HUES48 (cell line): ENCODE measurements around the gene GPS2.

ENCODE experiments used
- H3K27ac ChIP-seq: one replicate; pipeline ENCODE4 v1.7.0; 2013; ENCODE audit warnings: low read depth, low read length, inconsistent platforms
- H3K27me3 ChIP-seq: 2 replicates; pipeline ENCODE4 v1.6.1; 2013; ENCODE audit warnings: mild to moderate bottlenecking, low read length; ENCODE audit not compliant: control insufficient read depth, insufficient read depth
- H3K36me3 ChIP-seq: 2 replicates; pipeline ENCODE4 v1.6.1; 2013; ENCODE audit warnings: low read length; ENCODE audit not compliant: control insufficient read depth, insufficient read depth
- H3K4me1 ChIP-seq: 2 replicates; pipeline ENCODE4 v1.6.1; 2013; ENCODE audit warnings: mild to moderate bottlenecking, low read length; ENCODE audit not compliant: control insufficient read depth, insufficient read depth
- H3K4me3 ChIP-seq: 2 replicates; pipeline ENCODE4 v1.5.1; 2013; ENCODE audit warnings: mild to moderate bottlenecking, low read depth, low read length
- H3K9ac ChIP-seq: 2 replicates; pipeline ENCODE4 v1.6.1; 2013; ENCODE audit warnings: mild to moderate bottlenecking, low read depth, low read length, moderate library complexity
- H3K9me3 ChIP-seq: 2 replicates; pipeline ENCODE4 v1.6.1; 2013; ENCODE audit warnings: low read length; ENCODE audit not compliant: control insufficient read depth, insufficient read depth

Gene GPS2

GRCh38 chr17:7306911-7307685 lies 8.1 kb downstream of the GPS2 start, which contains the start of gene EIF5A:
TSS of gene EIF5A (plus strand) at chr17:7307628. CDS start at chr17:7309636, 2,008 bp downstream.
- H3K4me3 ChIP-seq: peak within 1 kb of the TSS; percentile 99
- peak within 1 kb of the TSS; percentile 95 for H3K9ac ChIP-seq
- peaks cover 10% of the 10 kb centered on the region; the same call in 1 of the 2 replicates for H3K4me1 ChIP-seq
- H3K9me3 ChIP-seq: no peaks in the 10 kb centered on the region
- H3K36me3 ChIP-seq: peaks cover 30% of the 10 kb centered on the region
- H3K27me3 ChIP-seq: no peaks in the 10 kb centered on the region
- H3K27ac ChIP-seq: peak within 1 kb of the TSS; percentile 98

DNA sequence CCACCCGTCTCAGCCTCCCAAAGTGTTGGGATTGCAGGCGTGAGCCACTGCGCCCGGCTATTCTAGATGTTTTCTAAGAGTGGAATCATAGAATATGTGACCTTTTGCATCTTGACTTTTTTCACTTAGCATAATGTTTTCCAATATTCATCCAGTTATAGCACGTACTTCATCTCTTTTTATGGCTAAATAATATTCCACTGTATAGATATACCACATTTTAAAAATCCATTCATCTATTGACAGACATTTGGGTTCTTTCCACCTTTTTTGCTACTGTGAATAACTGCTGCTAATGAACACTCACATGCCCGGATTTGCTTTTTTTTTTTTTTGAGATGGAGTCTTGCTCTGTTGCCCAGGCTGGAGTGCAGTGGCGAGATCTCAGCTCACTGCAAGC lies 11.0 kb downstream of the GPS2 start:
- peaks cover 2% of the 10 kb centered on the region for H3K36me3 ChIP-seq
- no peak overlapping the region for H3K4me3 ChIP-seq
- H3K9me3 ChIP-seq: no peaks in the 10 kb centered on the region
- peaks cover 2% of the 10 kb centered on the region; the same call in 1 of the 2 replicates for H3K4me1 ChIP-seq
- H3K27me3 ChIP-seq: no peaks in the 10 kb centered on the region
- no peak overlapping the region for H3K9ac ChIP-seq
- H3K27ac ChIP-seq: no peak overlapping the region

GRCh38 chr17:7296189-7296861 lies 18.8 kb downstream of the GPS2 start:
- H3K9ac ChIP-seq: no peak overlapping the region
- no peak overlapping the region for H3K27ac ChIP-seq
- H3K4me1 ChIP-seq: peaks cover 9% of the 10 kb centered on the region
- peak overlapping the region; percentile 38; the same call in 1 of the 2 replicates for H3K4me3 ChIP-seq
- no peaks in the 10 kb centered on the region for H3K36me3 ChIP-seq
- peaks cover 27% of the 10 kb centered on the region for H3K27me3 ChIP-seq
- H3K9me3 ChIP-seq: no peaks in the 10 kb centered on the region; the same call in 1 of the 2 replicates

GRCh38 chr17:7295230-7296180 lies 19.7 kb downstream of the GPS2 start:
- Histone ChIP-seq H3K27ac (no peak overlapping the region), H3K9ac (no peak overlapping the region), H3K4me3 (peak overlapping the region; percentile 66; the same call in 1 of the 2 replicates)

DNA sequence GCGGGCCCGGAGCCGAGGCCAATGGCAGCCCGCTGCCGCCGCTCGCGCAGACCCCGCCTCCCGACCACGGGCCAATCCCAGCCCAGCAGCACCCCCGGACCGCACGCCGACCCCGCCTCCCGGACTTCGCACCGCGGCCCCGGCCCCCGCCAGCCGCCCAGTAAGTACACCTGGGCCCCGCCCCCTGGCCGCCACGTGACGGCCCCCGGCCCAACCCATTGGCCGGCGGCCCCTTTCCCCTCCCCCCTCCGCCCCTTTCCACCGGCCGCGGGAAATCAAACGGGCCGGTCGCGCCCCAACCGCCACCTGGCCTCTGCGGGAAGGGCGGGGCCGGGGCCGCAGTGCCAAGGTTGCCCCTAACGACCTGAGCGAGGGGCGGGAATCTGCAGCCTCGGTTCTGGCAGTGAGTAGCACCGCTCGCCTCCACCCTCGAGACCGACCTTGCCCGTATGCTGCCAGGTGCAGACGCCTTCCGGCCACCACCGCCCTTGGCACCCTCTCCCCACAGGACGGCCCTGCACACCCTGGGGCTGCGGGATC lies 20.5 kb downstream of the GPS2 start, which contains the start of gene YBX2:
YBX2 (minus strand) TSS at position 26 of the 540 bp plus-strand sequence. CDS start 139 bp downstream, outside the sequence.
- peaks cover 9% of the 10 kb centered on the region for H3K4me1 ChIP-seq
- no peaks in the 10 kb centered on the region for H3K36me3 ChIP-seq
- peak within 1 kb of the TSS; percentile 47 for H3K27ac ChIP-seq
- H3K9ac ChIP-seq: no peak within 1 kb of the TSS
- peaks cover 27% of the 10 kb centered on the region for H3K27me3 ChIP-seq
- H3K9me3 ChIP-seq: no peaks in the 10 kb centered on the region; the same call in 1 of the 2 replicates
- H3K4me3 ChIP-seq: peak within 1 kb of the TSS; percentile 66

More at GRCh38 chr17:7295230-7296180, 19.7 kb downstream of the GPS2 start:
- Histone ChIP-seq H3K36me3 (no peaks in the 10 kb centered on the region), H3K4me1 (peaks cover 9% of the 10 kb centered on the region), H3K27me3 (peaks cover 27% of the 10 kb centered on the region), H3K9me3 (no peaks in the 10 kb centered on the region; the same call in 1 of the 2 replicates)

DNA sequence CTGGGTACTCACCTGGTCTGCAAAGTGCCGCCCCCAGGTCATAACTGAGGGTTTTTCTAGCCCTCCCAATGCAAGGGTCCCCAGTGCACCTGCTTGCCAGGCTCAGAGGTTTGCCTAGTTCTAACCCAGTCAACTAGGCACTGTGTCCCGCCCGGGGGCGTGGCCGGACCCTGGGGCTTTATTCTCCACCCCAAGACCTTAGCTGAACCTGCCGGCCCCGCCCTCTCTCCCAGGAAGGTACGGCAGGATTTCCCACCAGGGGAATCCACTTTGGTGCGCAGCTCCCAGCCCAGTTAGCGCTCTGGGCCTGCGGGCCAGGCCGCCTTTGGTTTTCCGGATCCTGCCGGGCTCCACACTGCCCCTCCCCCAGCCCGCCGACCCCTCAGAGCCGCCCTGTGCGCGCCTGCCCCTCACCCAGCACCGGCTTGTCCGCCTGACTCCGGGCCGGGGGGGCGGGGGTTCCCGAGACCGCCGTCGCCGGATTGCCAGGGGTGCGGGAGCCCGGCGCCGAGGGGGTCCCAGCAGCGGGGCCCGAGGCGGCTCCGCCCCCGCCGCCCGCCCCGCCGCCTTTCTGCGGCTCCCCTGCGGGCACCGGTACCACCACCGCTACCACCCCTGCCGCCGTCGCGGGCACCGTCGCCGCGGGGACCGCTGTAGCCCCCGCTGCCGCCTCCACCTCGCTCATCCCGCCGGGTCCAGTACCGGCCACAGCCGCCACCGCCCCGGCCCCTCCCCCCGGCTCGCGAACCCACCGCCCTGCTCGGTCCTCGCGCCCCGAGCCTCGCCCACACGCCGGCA lies 21.1 kb downstream of the GPS2 start:
- Histone ChIP-seq H3K4me1 (peaks cover 9% of the 10 kb centered on the region), H3K27ac (peak overlapping the region; percentile 47), H3K4me3 (peak overlapping the region; percentile 55), H3K9ac (no peak overlapping the region), H3K9me3 (no peaks in the 10 kb centered on the region; the same call in 1 of the 2 replicates), H3K36me3 (no peaks in the 10 kb centered on the region), H3K27me3 (peaks cover 27% of the 10 kb centered on the region)

GRCh38 chr17:7293159-7293558 lies 22.0 kb downstream of the GPS2 start:
- H3K4me1 ChIP-seq: peaks cover 9% of the 10 kb centered on the region
- no peak overlapping the region for H3K9ac ChIP-seq
- H3K27me3 ChIP-seq: peaks cover 27% of the 10 kb centered on the region
- H3K36me3 ChIP-seq: no peaks in the 10 kb centered on the region
- H3K27ac ChIP-seq: no peak overlapping the region
- no peaks in the 10 kb centered on the region; the same call in 1 of the 2 replicates for H3K9me3 ChIP-seq
- H3K4me3 ChIP-seq: no peak overlapping the region

DNA sequence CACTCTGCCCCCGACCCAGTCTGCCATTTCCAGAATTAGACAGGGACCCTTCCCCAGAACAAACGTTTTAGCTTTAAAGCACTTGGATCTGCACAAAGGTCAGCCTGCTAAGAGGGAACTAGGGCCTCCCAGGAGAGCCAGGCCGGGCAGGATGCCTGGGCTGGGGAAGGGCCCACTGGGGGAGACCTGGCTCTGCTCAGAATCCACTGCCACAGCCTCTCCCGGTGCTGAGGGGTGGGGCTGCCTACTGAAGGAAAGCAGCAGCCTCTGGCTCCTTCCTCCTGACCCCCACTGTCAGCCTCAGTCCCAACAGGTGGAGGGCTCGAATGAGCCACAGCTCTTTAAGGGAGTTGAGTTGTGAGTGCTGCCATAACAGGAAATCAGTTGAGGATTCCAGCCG lies 22.4 kb downstream of the GPS2 start:
- Histone ChIP-seq H3K27me3 (peaks cover 27% of the 10 kb centered on the region), H3K4me3 (no peak overlapping the region), H3K9me3 (no peaks in the 10 kb centered on the region; the same call in 1 of the 2 replicates), H3K36me3 (0 out of 2 replicates have a peak, but pooled peaks cover 2% of the 10 kb centered on the region), H3K27ac (no peak overlapping the region), H3K4me1 (peaks cover 9% of the 10 kb centered on the region), H3K9ac (no peak overlapping the region)

- Histone ChIP-seq H3K4me1 (peaks cover 9% of the 10 kb centered on the region), H3K27ac (no peak overlapping the region), H3K9me3 (no peaks in the 10 kb centered on the region; the same call in 1 of the 2 replicates), H3K36me3 (0 out of 2 replicates have a peak, but pooled peaks cover 3% of the 10 kb centered on the region), H3K27me3 (peaks cover 27% of the 10 kb centered on the region), H3K4me3 (no peak overlapping the region), H3K9ac (no peak overlapping the region)
These were observed 23.0 kb downstream of the GPS2 start for GRCh38 chr17:7292194-7292593.
